Nephron (organoid): Measurements from ENCODE around the gene ENG.
A peak's percentile ranks its signal among the peaks of the same experiment; 100 is the strongest.
"Not testable (repeated sequence)": the region's sequence is repeated elsewhere in the genome, so short reads cannot be mapped to it uniquely, and the experiment has no call there.

ENCODE experiments used
- H3K27ac Mint-ChIP-seq, 3 experiments: 2 replicates each; pipeline ENCODE4 v1.8.0; 2020; ENCODE audit warnings: mixed read lengths in 3 of 3, mild to moderate bottlenecking in 2 of 3, moderate library complexity in 1 of 3
- H3K27me3 Mint-ChIP-seq: 2 replicates; pipeline ENCODE4 v1.8.0; 2021; ENCODE audit warnings: low read depth, mild to moderate bottlenecking, moderate library complexity, mixed read lengths
- H3K36me3 Mint-ChIP-seq: 2 replicates; pipeline ENCODE4 v1.8.0; 2020; ENCODE audit warnings: low read depth, mixed read lengths
- H3K4me1 Mint-ChIP-seq: 2 replicates; pipeline ENCODE4 v1.8.0; 2020; ENCODE audit warnings: mixed read lengths
- H3K4me3 Mint-ChIP-seq, 3 experiments: 2 replicates each; pipeline ENCODE4 v1.8.0; 2020; ENCODE audit warnings: mild to moderate bottlenecking in 3 of 3, mixed read lengths in 3 of 3, moderate library complexity in 2 of 3
- H3K9me3 Mint-ChIP-seq: 2 replicates; pipeline ENCODE4 v1.8.0; 2020; ENCODE audit warnings: mixed read lengths
- CTCF ChIP-seq, 3 experiments: fragments of 200-600 bp; sonication (generic); IDR thresholded peaks; one replicate each; pipeline ENCODE4 v1.5.0; 2021; ENCODE audit warnings: antibody characterized with exemption in 3 of 3; ENCODE audit not compliant: unreplicated experiment in 3 of 3

ENG gene

GRCh38 chr9:127841087-127841835 is 13.2 kb downstream of the ENG start:
- peaks cover 44% of the 10 kb centered on the region for H3K4me1 Mint-ChIP-seq
- no peak overlapping the region for H3K4me3 Mint-ChIP-seq
- peaks cover 3% of the 10 kb centered on the region for H3K27me3 Mint-ChIP-seq
- TF ChIP-seq CTCF (IDR thresholded peaks at IDR 0.05; ENCODE audit: unreplicated experiment in 3 of 3), result no peak
- no peaks in the 10 kb centered on the region for H3K36me3 Mint-ChIP-seq
- peak overlapping the region; percentile 26 to 79 (median 30) for H3K27ac Mint-ChIP-seq
- H3K9me3 Mint-ChIP-seq, result no peaks in the 10 kb centered on the region

- TF ChIP-seq CTCF (IDR thresholded peaks at IDR 0.05; ENCODE audit: unreplicated experiment in 3 of 3), result no peak
- Mint-ChIP-seq H3K27me3 (peaks cover 3% of the 10 kb centered on the region), H3K4me1 (peaks cover 48% of the 10 kb centered on the region)
These were observed 15.9 kb downstream of the ENG start for GRCh38 chr9:127838375-127839078.

GRCh38 chr9:127837346-127837745 is 17.1 kb downstream of the ENG start:
- Mint-ChIP-seq H3K36me3 (no peaks in the 10 kb centered on the region), H3K9me3 (no peaks in the 10 kb centered on the region), H3K4me1 (peaks cover 49% of the 10 kb centered on the region), H3K27ac (peak overlapping the region; percentile 12 to 77 (median 73)), H3K27me3 (peaks cover 3% of the 10 kb centered on the region), H3K4me3 (no peak overlapping the region)
- no peak for TF ChIP-seq CTCF (IDR thresholded peaks at IDR 0.05; ENCODE audit: unreplicated experiment in 3 of 3)

More at GRCh38 chr9:127838375-127839078, 15.9 kb downstream of the ENG start:
- H3K36me3 Mint-ChIP-seq, result no peaks in the 10 kb centered on the region
- H3K9me3 Mint-ChIP-seq, result no peaks in the 10 kb centered on the region
- H3K27ac Mint-ChIP-seq, result peak overlapping the region; percentile 71 to 81 (median 73)
- no peak overlapping the region for H3K4me3 Mint-ChIP-seq

GRCh38 chr9:127836561-127836960 is 17.9 kb downstream of the ENG start:
- not testable (repeated sequence) for H3K4me3 Mint-ChIP-seq

GRCh38 chr9:127835991-127836516 is 18.4 kb downstream of the ENG start:
- Mint-ChIP-seq H3K27me3 (peaks cover 3% of the 10 kb centered on the region), H3K27ac (peak overlapping the region; percentile 64 to 82 (median 72)), H3K36me3 (no peaks in the 10 kb centered on the region), H3K4me3 (peak overlapping the region in 2 of 3 experiments; percentile 23 to 25), H3K4me1 (peaks cover 47% of the 10 kb centered on the region), H3K9me3 (no peaks in the 10 kb centered on the region)
- no peak for TF ChIP-seq CTCF (IDR thresholded peaks at IDR 0.05; ENCODE audit: unreplicated experiment in 3 of 3)

More at GRCh38 chr9:127836561-127836960, 17.9 kb downstream of the ENG start:
- H3K9me3 Mint-ChIP-seq, H3K27me3 Mint-ChIP-seq, H3K36me3 Mint-ChIP-seq: not testable (repeated sequence)
- Mint-ChIP-seq H3K4me1 (peaks cover 49% of the 10 kb centered on the region), H3K27ac (peak overlapping the region; percentile 64 to 82 (median 72))

GRCh38 chr9:127833555-127833954 is 20.9 kb downstream of the ENG start:
- H3K27me3 Mint-ChIP-seq, result no peaks in the 10 kb centered on the region
- H3K27ac Mint-ChIP-seq, result peak overlapping the region in 1 of 3 experiments; percentile 22
- no peak for TF ChIP-seq CTCF (IDR thresholded peaks at IDR 0.05; ENCODE audit: unreplicated experiment in 3 of 3)

More at GRCh38 chr9:127833555-127833954, 20.9 kb downstream of the ENG start:
- Mint-ChIP-seq H3K4me3 (no peak overlapping the region), H3K9me3 (no peaks in the 10 kb centered on the region), H3K36me3 (no peaks in the 10 kb centered on the region), H3K4me1 (peaks cover 44% of the 10 kb centered on the region)
